ENCODE data around the gene ZHX3. TPM values are rescaled to one million over a fixed set of nuclear protein-coding genes. Genes with fewer than 3 reads are reported as not detected.

ZHX3 gene
- total and polyA plus RNA-seq, 2 of the 13 experiments (the other 11 are each of a cell fraction or from before 2014, with no cell fraction given) = 8.4 to 11.7 TPM

DNA sequence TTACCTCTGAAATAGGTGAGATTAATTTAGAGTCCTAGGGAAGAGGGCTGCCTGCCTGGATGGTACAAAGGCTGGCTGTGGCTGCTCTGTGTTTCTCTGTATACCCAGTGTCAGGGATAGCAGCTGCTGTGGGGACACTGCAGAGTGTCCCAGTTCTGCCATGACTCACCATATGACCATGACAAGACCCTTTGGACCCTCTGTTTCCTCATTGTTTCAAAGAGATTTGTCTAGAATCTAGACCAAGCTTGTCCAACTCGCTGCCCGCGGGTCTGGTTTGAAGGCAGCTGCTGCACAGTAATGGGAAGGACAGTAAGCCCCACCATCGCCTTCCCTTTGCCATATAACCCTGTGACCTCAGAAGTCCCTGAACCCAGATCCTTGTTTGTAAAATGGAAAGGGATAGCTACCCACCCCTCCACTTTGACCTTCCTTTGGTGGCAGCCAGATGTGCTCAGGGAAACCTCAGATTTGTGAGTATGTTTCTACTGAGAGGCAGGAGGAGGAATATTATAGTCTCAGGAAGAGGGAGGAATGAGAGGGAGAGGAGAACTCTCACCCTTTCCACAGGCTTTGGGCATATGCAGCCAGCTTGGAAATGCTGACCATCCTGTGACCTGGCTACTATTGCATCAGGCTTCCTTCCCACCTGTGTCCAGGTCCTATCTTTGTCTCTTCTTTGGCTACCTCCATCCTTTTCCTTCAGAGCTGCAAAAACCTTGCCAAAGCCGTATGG is 166.2 kb downstream of the ZHX3 start (continued):
- TF ChIP-seq, protein P1, sequence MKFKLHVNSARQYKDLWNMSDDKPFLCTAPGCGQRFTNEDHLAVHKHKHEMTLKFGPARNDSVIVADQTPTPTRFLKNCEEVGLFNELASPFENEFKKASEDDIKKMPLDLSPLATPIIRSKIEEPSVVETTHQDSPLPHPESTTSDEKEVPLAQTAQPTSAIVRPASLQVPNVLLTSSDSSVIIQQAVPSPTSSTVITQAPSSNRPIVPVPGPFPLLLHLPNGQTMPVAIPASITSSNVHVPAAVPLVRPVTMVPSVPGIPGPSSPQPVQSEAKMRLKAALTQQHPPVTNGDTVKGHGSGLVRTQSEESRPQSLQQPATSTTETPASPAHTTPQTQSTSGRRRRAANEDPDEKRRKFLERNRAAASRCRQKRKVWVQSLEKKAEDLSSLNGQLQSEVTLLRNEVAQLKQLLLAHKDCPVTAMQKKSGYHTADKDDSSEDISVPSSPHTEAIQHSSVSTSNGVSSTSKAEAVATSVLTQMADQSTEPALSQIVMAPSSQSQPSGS (CRISPR knock-in tag; IDR thresholded peaks at IDR 0.05) = no peak
- TF ChIP-seq EP300 (IDR thresholded peaks at IDR 0.05; ENCODE audit: low read depth in 2 of 2, low read length in 2 of 2) = 0 out of 4 replicates have a peak, but pooled peaks have one; percentile 12 to 36
- no peak for TF ChIP-seq EP300 (CRISPR knock-in tag; IDR thresholded peaks at IDR 0.05; ENCODE audit: borderline replicate concordance)
- no peak for TF ChIP-seq ATF7-NPFF (CRISPR knock-in tag; IDR thresholded peaks at IDR 0.05; ENCODE audit: low read depth)
- TF ChIP-seq IKZF1 (IDR thresholded peaks at IDR 0.05) = no peak
- TF ChIP-seq YEATS2 (CRISPR knock-in tag; IDR thresholded peaks at IDR 0.05; ENCODE audit: borderline replicate concordance) = peak; percentile 44; the same call in 1 of the 2 replicates
- no peak for TF ChIP-seq RAD21 (CRISPR knock-in tag; IDR thresholded peaks at IDR 0.05)
- no peak for TF ChIP-seq THAP11 (CRISPR knock-in tag; IDR thresholded peaks at IDR 0.05)
- peak; percentile 57; the same call in 1 of the 2 replicates for TF ChIP-seq RXRA (CRISPR knock-in tag; IDR thresholded peaks at IDR 0.05)
- TF ChIP-seq ZNF83 (CRISPR knock-in tag; IDR thresholded peaks at IDR 0.05; ENCODE audit: borderline replicate concordance) = no peak
- no peak for TF ChIP-seq FLYWCH1 (CRISPR knock-in tag; IDR thresholded peaks at IDR 0.05)
- TF ChIP-seq FOXO1 (CRISPR knock-in tag; IDR thresholded peaks at IDR 0.05) = peak; percentile 32; the same call in 1 of the 2 replicates
- TF ChIP-seq ZFP82 (CRISPR knock-in tag; IDR thresholded peaks at IDR 0.05; ENCODE audit: borderline replicate concordance) = no peak
- no peak for TF ChIP-seq STAG1 (CRISPR knock-in tag; IDR thresholded peaks at IDR 0.05)
- TF ChIP-seq KAT8 (CRISPR knock-in tag; IDR thresholded peaks at IDR 0.05) = 0 out of 2 replicates have a peak, but pooled peaks have one; percentile 30
- TF ChIP-seq CCDC6 (CRISPR knock-in tag; IDR thresholded peaks at IDR 0.05) = no peak
- no peak for TF ChIP-seq CREBL2 (CRISPR knock-in tag; IDR thresholded peaks at IDR 0.05; ENCODE audit: borderline replicate concordance)
- TF ChIP-seq SP5 (CRISPR knock-in tag; IDR thresholded peaks at IDR 0.05; ENCODE audit: borderline replicate concordance, low read depth) = no peak
- no peak for TF ChIP-seq ADNP (CRISPR knock-in tag; IDR thresholded peaks at IDR 0.05)
- 0 out of 2 replicates have a peak, but pooled peaks have one; percentile 62 for TF ChIP-seq FOXK1 (CRISPR knock-in tag; IDR thresholded peaks at IDR 0.05; ENCODE audit: borderline replicate concordance, low read depth)
- peak; percentile 60; the same call in 1 of the 2 replicates for TF ChIP-seq ZNF501 (CRISPR knock-in tag; IDR thresholded peaks at IDR 0.05)
- TF ChIP-seq ZFP37 (CRISPR knock-in tag; IDR thresholded peaks at IDR 0.05; ENCODE audit: borderline replicate concordance) = 0 out of 2 replicates have a peak, but pooled peaks have one; percentile 33
- no peak for TF ChIP-seq DMAP1 (CRISPR knock-in tag; IDR thresholded peaks at IDR 0.05)
- TF ChIP-seq ZNF362 (CRISPR knock-in tag; IDR thresholded peaks at IDR 0.05; ENCODE audit: borderline replicate concordance) = no peak
- no peak for TF ChIP-seq PHF5A (CRISPR knock-in tag; IDR thresholded peaks at IDR 0.05; ENCODE audit: low read depth, unreplicated experiment)
